GM12878 (cell line): ENCODE measurements around the gene SLC6A8. TPM values are rescaled to one million over a fixed set of nuclear protein-coding genes. Genes with fewer than 3 reads are reported as not detected.

Experiments used
- BACH1 ChIP-seq: fragments of 450-650 bp; IDR thresholded peaks from 2 replicates; pipeline ENCODE4 v1.6.1; 2017; ENCODE audit warnings: mild to moderate bottlenecking, borderline replicate concordance
- BHLHE40 ChIP-seq, 2 experiments: fragments of 450-650 bp in 1 of 2; IDR thresholded peaks; 2 replicates each; pipeline ENCODE4 v1.6.1; 2011 to 2017; ENCODE audit warnings: low read depth in 2 of 2, borderline replicate concordance in 1 of 2, improper control_type of control experiment in 1 of 2, low read length in 1 of 2, mild to moderate bottlenecking in 1 of 2
- FOXK2 ChIP-seq: fragments of 450-650 bp; IDR thresholded peaks from 2 replicates; pipeline ENCODE4 v1.6.1; 2017; ENCODE audit warnings: mild to moderate bottlenecking, moderate library complexity
- GABPA ChIP-seq: IDR thresholded peaks from 2 replicates; pipeline ENCODE4 v1.6.1; 2014; ENCODE audit warnings: antibody characterized with exemption, low read depth, mild to moderate bottlenecking, inconsistent platforms
- HDGF ChIP-seq: fragments of 450-650 bp; IDR thresholded peaks from 2 replicates; pipeline ENCODE4 v1.6.1; 2016; ENCODE audit warnings: antibody characterized with exemption
- IKZF1 ChIP-seq: fragments of 450-650 bp; conservative IDR thresholded peaks from 2 replicates; pipeline ENCODE4 v1.6.1; 2017; ENCODE audit warnings: antibody characterized with exemption, mild to moderate bottlenecking
- IKZF2 ChIP-seq, 2 experiments: fragments of 450-650 bp; IDR thresholded peaks; 2 replicates each; pipeline ENCODE4 v1.6.1; 2017; ENCODE audit warnings: mild to moderate bottlenecking in 2 of 2, moderate library complexity in 2 of 2
- LARP7 ChIP-seq: fragments of 450-650 bp; IDR thresholded peaks from 2 replicates; pipeline ENCODE4 v1.6.1; 2017; ENCODE audit warnings: mild to moderate bottlenecking
- MEF2A ChIP-seq: IDR thresholded peaks from 2 replicates; pipeline ENCODE4 v1.6.1; 2011; ENCODE audit warnings: low read depth, mild to moderate bottlenecking, low read length, moderate library complexity; ENCODE audit not compliant: insufficient read depth
- RB1 ChIP-seq: fragments of 450-650 bp; formaldehyde crosslinking; IDR thresholded peaks from 2 replicates; pipeline ENCODE4 v1.6.1; 2017; ENCODE audit warnings: mild to moderate bottlenecking, borderline replicate concordance
- SIX5 ChIP-seq: IDR thresholded peaks from 2 replicates; pipeline ENCODE4 v1.6.1; 2011; ENCODE audit warnings: mild to moderate bottlenecking, low read depth, low read length, moderate library complexity; ENCODE audit not compliant: severe bottlenecking
- SMAD1 ChIP-seq: fragments of 450-650 bp; IDR thresholded peaks from 2 replicates; pipeline ENCODE4 v1.6.1; 2018; ENCODE audit warnings: mild to moderate bottlenecking, low read depth; ENCODE audit not compliant: partially characterized antibody
- ZBED1 ChIP-seq: IDR thresholded peaks from 2 replicates; pipeline ENCODE4 v1.6.1; 2016; ENCODE audit warnings: borderline replicate concordance
- ZNF24 ChIP-seq: fragments of 450-650 bp; IDR thresholded peaks from 2 replicates; pipeline ENCODE4 v1.6.1; 2017; ENCODE audit warnings: antibody characterized with exemption, mild to moderate bottlenecking
- ZNF622 ChIP-seq: fragments of 450-650 bp; IDR thresholded peaks from 2 replicates; pipeline ENCODE4 v1.6.1; 2017; ENCODE audit warnings: mild to moderate bottlenecking, inconsistent platforms
- polyA plus RNA-seq, 11 experiments: library from polyadenylated mRNA; depleted of rRNA in 4 of 11; unstranded in 6 of 11; stranded (reverse) in 5 of 11; fragments of >200 nt; fragmentation: Nextera tagmentation in 4 of 11; fragmentation: Illumina TruSeq in 1 of 11; extraction: Ambion mirVana in 4 of 11; extraction: Trizol in 1 of 11; gene quantifications; 1 replicate in 1 of 11; 2 replicates in 10 of 11; pipeline versions ENCODE4 v1.2.1 to v1.2.3, GENCODE V29; 2011 to 2016; ENCODE audit warnings: inconsistent platforms in 2 of 11, missing spikeins in 2 of 11, low read depth in 1 of 11
- total RNA-seq, 4 experiments: library from RNA; depleted of rRNA in 3 of 4; stranded (reverse); fragments of >200 nt in 3 of 4; fragmentation: Illumina TruSeq in 1 of 4; extraction: Trizol in 1 of 4; gene quantifications; 2 replicates each; pipeline versions ENCODE4 v1.2.1 to v1.2.3, GENCODE V29; 2013 to 2021
- TF ChIP-seq, protein P1 (sequence below): IDR thresholded peaks from 2 replicates; pipeline ENCODE4 v1.6.1; 2011; ENCODE audit warnings: low read depth, low read length, improper control_type of control experiment, borderline replicate concordance
- TF ChIP-seq, protein P2 (sequence below): fragments of 150-350 bp; IDR thresholded peaks from 2 replicates; pipeline ENCODE4 v1.6.1; 2014; ENCODE audit warnings: mild to moderate bottlenecking, low read depth, low read length
- TF ChIP-seq, protein P3 (sequence below): IDR thresholded peaks from 2 replicates; pipeline ENCODE4 v1.6.1; 2011; ENCODE audit warnings: low read depth, mild to moderate bottlenecking, low read length, moderate library complexity, borderline replicate concordance; ENCODE audit errors: extremely low read depth
- TF ChIP-seq, protein P4 (sequence below): fragments of 450-650 bp; IDR thresholded peaks from 2 replicates; pipeline ENCODE4 v1.6.1; 2017; ENCODE audit warnings: mild to moderate bottlenecking, moderate library complexity

SLC6A8 gene
- total and polyA plus RNA-seq, 10 of the 15 experiments (the other 5 are each of a cell fraction or from before 2014, with no cell fraction given), result 0.01 to 0.72 (median 0.17) TPM; not detected in 6

GRCh38 chrX:153723351-153724251 lies 35.9 kb downstream of the SLC6A8 start (continued):
- TF ChIP-seq, protein P1, sequence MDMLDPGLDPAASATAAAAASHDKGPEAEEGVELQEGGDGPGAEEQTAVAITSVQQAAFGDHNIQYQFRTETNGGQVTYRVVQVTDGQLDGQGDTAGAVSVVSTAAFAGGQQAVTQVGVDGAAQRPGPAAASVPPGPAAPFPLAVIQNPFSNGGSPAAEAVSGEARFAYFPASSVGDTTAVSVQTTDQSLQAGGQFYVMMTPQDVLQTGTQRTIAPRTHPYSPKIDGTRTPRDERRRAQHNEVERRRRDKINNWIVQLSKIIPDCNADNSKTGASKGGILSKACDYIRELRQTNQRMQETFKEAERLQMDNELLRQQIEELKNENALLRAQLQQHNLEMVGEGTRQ, result no peak
- TF ChIP-seq IKZF1 (peak; percentile 38; the same call in 1 of the 2 replicates), MEF2A (no peak), ZNF24 (no peak), BHLHE40 (IDR thresholded peaks at IDR 0.05; ENCODE audit: borderline replicate concordance in 1 of 2, low read depth in 2 of 2, low read length in 1 of 2) (peak in 1 of 2 experiments; percentile 35; a peak in 1 of 4 replicates), IKZF2 (IDR thresholded peaks at IDR 0.05) (peak in 1 of 2 experiments; percentile 15; a peak in 1 of 4 replicates), SIX5 (no peak), GABPA (no peak), ZBED1 (no peak), LARP7 (no peak), FOXK2 (0 out of 2 replicates have a peak, but pooled peaks have one; percentile 13), ZNF622 (no peak), SMAD1 (no peak), RB1 (no peak), BACH1 (no peak), HDGF (no peak)
- TF ChIP-seq, protein P2, sequence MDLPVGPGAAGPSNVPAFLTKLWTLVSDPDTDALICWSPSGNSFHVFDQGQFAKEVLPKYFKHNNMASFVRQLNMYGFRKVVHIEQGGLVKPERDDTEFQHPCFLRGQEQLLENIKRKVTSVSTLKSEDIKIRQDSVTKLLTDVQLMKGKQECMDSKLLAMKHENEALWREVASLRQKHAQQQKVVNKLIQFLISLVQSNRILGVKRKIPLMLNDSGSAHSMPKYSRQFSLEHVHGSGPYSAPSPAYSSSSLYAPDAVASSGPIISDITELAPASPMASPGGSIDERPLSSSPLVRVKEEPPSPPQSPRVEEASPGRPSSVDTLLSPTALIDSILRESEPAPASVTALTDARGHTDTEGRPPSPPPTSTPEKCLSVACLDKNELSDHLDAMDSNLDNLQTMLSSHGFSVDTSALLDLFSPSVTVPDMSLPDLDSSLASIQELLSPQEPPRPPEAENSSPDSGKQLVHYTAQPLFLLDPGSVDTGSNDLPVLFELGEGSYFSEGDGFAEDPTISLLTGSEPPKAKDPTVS, result no peak
- TF ChIP-seq, protein P3, sequence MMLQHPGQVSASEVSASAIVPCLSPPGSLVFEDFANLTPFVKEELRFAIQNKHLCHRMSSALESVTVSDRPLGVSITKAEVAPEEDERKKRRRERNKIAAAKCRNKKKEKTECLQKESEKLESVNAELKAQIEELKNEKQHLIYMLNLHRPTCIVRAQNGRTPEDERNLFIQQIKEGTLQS, result no peak
- TF ChIP-seq, protein P4, sequence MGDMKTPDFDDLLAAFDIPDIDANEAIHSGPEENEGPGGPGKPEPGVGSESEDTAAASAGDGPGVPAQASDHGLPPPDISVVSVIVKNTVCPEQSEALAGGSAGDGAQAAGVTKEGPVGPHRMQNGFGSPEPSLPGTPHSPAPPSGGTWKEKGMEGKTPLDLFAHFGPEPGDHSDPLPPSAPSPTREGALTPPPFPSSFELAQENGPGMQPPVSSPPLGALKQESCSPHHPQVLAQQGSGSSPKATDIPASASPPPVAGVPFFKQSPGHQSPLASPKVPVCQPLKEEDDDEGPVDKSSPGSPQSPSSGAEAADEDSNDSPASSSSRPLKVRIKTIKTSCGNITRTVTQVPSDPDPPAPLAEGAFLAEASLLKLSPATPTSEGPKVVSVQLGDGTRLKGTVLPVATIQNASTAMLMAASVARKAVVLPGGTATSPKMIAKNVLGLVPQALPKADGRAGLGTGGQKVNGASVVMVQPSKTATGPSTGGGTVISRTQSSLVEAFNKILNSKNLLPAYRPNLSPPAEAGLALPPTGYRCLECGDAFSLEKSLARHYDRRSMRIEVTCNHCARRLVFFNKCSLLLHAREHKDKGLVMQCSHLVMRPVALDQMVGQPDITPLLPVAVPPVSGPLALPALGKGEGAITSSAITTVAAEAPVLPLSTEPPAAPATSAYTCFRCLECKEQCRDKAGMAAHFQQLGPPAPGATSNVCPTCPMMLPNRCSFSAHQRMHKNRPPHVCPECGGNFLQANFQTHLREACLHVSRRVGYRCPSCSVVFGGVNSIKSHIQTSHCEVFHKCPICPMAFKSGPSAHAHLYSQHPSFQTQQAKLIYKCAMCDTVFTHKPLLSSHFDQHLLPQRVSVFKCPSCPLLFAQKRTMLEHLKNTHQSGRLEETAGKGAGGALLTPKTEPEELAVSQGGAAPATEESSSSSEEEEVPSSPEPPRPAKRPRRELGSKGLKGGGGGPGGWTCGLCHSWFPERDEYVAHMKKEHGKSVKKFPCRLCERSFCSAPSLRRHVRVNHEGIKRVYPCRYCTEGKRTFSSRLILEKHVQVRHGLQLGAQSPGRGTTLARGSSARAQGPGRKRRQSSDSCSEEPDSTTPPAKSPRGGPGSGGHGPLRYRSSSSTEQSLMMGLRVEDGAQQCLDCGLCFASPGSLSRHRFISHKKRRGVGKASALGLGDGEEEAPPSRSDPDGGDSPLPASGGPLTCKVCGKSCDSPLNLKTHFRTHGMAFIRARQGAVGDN, result no peak
